HG03521 (cell line): ENCODE data around the gene COX5B.
"Not testable (repeated sequence)": the region's sequence is repeated elsewhere in the genome, so short reads cannot be mapped to it uniquely, and the experiment has no call there.

Experiments used
- ATAC-seq: cut with Tn5 transposase; IDR thresholded peaks from one replicate; pipeline ENCODE4 v1.9.1; 2021; ENCODE audit warnings: mild to moderate bottlenecking, moderate library complexity; ENCODE audit not compliant: unreplicated experiment

COX5B gene, protein sequence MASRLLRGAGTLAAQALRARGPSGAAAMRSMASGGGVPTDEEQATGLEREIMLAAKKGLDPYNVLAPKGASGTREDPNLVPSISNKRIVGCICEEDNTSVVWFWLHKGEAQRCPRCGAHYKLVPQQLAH

DNA sequence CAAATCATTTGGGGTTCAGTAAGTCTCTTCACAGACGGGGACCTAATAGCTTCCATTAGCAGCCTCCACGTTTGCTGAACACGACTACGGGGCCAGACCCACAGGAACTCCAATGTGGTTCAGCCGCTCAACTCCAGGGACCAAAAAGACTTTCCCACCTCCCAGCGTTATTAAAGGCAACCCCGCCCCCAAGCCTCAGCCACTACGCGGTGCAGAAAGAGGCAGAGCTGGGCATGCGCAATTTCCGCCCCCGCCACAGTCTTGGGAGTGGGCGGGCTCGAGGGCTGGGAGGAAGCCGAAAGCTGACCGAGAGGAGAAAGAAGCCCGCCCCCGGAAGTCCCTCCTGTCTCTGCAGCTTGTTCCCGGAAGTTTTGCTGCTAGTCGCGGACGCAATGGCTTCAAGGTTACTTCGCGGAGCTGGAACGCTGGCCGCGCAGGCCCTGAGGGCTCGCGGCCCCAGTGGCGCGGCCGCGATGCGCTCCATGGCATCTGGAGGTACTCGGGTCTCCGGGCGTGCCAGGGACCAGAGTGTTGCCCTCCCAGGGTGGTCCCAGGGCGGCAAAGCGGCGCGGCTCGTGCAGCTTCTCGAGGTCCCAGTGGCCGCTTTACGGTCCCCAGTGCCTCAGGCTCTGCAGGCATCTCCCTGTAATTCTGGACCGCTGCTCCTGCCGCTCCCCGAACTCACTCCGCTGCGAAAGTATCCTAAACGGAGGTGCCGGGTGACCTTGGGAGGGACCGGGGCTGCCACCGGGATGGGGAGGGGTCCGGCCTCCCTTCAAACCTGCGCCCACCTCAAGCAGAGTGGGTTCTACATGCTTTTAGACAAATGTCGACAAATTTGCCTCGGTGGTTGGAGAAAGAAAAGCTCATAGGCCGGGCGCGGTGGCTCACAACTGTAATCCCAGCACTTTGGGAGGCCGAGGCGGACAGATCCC, at the start of gene COX5B:
Gene COX5B (plus strand): TSS at position 368 of the 935 bp plus-strand sequence. CDS start 25 bp downstream, at position 393.
- ATAC-seq = peak; percentile 98

DNA sequence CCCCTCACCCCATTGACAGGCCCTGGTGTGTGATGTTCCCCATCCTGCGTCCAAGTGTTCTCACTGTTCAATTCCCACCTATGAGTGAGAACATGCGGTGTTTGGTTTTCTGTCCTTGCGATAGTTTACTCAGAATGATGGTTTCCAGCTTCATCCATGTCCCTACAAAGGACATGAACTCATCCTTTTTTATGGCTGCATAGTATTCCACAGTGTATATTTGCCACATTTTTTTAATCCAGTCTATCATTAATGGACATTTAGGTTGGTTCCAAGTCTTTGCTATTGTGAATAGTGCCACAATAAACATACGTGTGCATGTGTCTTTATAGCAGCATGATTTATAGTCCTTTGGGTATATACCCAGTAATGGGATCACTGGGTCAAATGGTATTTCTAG, 49.7 kb upstream of the COX5B start:
- ATAC-seq = not testable (repeated sequence)

DNA sequence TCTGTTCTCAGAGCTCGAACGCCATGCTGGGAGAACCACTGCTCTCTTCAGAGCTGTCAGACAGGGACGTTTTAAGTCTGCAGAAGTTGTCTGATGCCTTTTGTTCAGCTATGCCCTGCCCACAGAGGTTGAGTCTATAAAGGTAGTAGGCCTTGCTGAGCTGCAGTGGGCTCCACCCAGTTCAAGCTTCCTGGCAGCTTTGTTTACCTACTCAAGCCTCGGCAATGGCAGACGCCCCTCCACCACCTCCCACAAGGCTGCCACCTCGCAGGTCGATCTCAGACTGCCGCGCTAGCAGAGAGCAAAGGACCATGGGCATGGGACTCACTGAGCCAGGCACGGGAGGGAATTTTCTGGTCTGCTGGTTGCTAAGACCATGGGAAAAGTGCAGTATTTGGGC, 44.3 kb upstream of the COX5B start:
- ATAC-seq = not testable (repeated sequence)

DNA sequence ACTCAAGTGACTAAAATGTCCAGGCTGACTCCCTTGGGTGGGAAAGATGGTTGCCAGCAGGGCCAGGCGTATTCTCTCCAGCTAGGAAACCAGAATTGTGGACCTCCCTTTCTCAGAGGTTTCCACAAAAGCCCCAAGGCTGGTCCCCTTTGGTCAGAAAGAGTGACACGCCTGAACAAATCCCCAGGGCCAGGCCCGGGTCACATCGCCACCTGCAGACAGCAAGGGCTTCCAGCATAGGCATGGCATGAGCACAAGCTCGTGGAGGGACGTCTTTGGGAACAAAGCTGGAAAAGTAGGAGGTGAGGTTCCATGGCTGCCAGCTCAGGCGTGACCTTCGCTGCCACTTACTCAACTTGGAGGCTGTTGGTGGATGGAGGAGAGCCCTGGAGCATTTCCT, 40.8 kb upstream of the COX5B start:
- ATAC-seq = not testable (repeated sequence)

DNA sequence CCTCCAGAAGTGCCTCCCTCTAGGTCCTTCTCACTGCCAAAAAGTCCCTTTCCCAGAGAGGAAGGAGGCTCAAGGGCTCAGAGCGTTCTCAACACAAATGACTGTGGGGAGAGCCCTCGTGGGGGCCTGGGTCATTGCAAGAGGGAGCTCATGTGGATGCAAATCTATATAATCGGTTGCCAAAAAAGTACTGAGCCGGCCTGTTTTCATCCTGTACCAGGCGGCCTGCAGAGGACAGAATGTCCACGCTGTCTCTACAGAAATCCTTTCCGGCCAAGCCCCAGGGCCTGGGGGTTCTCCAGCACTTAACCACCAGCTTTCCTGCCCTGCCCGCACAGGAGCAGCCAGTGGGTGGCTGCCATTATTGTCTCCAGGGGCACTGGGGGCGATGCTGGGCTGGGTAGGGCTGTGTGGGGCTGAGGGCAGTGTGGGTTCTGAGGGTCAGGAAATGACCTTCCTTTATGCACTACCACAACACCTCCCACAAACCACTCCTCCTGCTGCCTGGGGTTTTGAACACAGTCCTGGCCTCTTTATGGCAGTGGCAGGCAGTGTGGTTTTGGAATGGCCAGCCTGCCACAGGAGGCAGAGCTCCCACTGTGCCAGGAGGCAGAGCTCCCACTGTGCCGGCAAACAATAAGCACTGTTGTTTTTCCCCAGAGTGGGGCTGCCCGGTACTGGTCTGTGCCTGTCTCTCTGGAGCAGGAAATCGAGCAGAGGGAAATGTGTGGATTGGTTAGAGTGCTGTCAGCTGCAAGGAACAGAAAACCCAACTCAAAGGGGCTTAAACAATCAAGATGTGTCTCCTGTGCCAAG, 40.1 kb upstream of the COX5B start:
- ATAC-seq = not testable (repeated sequence)

DNA sequence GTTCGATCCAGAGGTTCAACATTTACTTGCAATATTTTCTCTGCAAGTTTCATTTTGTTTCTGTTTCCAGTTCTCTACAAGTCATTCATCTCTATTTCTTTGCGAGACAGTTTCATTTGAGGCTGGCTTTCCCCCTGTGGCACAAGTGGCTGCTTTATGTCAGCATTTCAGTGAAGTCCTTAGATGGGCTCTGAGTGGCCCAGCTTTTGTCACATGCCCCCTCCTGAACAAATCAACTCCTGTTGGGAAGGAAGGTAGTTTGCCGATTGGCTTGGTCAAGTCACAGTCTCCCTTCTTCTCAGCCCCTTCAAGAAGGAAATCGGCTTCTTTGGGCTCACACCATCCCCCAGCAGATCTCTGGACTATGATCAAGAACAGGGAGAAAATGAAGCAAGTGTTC, 37.1 kb upstream of the COX5B start:
- ATAC-seq = not testable (repeated sequence)

DNA sequence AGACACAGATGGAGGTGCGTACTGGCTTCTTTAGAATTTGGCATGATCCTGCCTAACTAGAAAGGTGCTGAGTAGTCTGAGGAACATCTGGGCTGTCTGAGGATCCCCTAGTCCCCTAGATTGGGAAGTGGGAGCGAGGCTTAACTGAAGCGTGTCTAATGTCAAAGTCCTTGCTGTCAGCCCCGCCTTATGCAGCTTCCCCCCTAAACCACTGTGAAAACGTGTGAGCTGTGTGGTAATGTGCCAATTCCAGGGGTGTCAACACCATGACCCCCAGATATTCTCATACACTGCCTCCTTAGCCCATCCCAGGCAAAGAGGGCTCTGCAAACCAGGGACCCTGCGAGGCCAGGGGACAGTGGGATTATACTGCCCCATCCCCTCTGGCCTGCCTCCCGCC, 34.0 kb upstream of the COX5B start:
- not testable (repeated sequence) for ATAC-seq

DNA sequence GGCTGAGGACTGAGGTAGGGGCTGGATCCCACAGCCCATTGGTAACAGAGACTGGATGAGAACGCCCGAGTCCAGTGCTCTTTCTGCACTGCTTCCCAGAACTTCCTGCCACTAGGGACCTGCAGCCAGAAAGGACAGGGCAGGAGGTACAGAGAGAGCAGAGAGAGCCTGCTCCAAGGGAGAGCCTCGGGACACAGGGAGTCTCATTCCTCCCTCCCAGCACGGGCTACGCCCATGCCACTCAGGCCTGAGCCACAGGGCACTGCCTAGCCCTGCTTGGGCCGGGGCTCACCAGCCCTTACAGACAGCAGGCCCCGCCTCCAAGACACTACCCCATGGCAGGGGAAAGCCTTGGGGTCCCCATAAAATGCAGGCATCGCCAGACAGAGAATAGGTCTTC, 30.1 kb upstream of the COX5B start:
- ATAC-seq = not testable (repeated sequence)

DNA sequence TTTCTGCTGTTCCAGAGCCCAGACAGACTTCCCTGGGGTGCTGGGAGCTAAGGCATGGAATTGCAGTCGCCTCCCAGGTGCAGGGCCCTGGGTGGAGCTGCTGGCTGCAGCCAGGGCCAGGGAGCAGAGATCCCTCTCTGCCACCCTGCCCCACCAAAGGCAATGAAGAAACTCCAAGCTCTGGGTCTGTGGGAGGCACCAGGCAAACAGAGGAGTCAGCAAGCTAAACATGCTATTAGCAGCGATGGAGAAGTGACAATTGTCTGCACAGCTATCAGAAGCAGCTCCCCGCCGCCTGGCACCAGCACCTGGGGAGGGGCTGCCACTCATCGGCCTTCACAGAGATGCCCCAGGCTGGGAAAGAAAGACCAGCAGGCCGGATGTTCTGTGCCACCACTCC, 28.0 kb upstream of the COX5B start:
- ATAC-seq = no peak

DNA sequence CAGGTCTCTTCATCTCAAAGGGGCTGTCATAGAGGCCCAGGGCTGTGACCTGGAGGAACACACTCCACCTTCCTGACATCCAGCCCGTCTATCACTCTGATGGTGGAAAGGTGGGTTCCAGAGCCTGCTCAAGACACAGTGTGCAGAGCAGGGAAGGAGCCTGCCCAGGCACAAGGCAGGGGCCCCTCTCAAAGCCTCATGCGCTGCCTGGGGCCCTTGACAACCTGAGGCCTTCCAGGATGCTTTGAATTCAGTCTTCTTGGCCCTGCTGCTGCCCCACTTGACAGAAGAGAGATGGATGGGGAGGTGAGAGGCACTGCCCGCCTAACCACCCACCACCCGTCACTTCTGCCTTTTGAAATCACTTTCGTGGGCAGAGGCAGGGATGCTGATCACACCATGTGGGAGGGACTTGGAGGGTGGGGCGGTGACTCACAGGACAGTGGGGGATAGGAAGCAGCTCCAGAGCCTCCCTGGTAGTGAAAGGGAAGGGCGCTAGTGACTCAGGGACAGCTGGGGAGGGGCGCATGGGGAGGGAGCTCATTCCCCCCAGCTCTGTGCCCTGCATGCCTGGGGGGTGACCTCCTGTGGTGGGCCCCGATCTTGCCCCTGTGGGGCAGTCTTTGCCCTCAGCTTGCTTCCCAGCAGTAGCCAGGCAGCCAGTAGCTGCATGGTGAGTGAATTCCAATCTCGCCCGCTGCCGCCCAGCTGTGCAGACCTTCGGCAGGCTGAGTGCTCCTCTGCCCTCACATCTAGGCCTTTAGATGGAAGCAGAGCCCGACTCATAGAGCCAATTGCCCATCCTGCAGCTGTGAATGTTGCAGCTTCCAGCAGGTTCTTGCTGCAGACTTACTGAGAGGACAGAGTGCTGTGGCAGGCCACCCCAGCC, 26.7 kb upstream of the COX5B start:
- not testable (repeated sequence) for ATAC-seq

DNA sequence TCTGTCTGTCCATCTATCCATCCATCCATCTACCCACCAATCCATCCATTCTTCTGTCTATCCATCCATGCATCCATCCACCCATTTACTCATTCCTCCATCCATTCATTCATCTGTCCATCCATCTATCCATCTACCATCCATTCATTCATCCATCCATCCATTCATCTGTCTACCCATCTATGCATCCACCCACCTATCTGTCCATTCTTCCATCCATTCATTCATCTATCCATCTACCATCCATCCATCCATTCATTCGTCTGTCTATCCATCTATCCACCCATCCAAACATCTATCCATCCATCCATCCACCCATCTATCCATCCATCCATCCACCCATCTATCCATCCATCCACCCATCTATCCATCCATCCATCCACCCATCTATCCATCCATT, 25.4 kb upstream of the COX5B start:
- ATAC-seq = not testable (repeated sequence)

DNA sequence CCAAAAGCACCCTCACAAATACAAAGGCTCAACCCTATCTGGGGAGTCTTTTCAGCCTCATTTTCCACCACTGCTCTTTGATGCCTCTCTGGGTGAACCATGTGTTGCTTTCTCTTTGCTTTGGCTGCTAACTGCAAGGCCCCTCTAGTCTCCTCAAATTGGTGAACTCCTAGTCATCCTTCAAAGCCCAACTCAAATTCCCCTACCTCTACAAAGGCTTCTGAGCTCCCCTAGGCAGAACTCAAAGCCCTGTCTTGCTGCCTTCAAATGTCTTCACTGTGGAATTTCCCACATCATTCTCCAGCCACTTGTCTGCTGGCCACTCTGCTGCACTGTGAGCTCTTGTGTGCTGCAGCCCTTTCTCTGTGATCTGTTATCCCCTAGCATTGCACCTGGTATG, 22.9 kb upstream of the COX5B start:
- ATAC-seq = not testable (repeated sequence)

DNA sequence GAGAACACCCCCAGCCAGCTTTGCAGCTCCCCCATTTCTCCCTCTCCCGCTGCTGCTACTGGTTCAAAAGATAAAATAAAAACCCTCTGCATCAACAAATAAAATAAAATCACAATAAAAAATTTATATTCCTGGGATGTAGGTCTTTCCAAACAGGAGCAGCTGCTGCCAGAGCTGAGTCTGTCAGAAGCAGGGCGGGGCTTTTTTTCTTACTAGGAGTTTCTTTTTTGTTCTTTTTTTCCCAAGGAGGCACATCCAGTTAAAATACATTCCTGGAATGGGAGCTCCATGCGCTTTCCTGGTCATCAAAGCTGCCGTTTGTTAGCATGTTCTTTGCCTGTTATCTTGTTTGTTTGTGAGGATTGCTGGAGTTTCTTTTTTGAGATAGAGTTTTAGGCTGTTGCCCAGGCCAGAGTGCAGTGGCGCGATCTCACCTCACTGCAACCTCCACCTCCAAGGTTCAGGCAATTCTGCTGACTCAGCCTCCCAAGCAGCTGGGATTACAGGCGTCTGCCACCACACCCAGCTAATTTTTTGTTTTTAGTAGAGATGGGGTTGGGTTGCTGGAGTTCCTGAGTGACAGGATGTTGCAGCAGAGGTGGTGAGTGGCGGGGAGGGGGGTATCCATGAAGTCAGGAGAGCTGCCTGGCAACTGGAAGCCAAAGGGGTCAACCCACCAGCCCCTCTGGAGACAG, 20.4 kb upstream of the COX5B start:
- ATAC-seq = not testable (repeated sequence)

DNA sequence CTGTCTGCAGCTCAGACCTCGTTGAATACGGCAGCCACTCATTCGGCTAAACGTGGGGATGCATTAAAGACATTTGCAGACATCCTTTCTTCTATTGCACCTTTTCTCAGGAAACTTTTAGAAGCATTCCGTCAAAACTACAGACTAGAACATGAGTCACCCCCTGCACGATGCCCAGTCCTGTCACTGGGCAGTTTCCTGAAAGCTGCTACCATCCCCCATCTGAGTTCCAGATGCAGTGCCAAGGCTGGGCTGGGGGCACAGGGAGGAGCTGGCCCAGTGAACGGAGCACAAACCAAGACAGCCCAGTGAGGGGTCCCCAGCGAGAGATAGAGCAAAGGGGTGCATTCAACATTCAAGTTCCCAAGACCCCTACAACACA, 19.8 kb upstream of the COX5B start:
- ATAC-seq = not testable (repeated sequence)

DNA sequence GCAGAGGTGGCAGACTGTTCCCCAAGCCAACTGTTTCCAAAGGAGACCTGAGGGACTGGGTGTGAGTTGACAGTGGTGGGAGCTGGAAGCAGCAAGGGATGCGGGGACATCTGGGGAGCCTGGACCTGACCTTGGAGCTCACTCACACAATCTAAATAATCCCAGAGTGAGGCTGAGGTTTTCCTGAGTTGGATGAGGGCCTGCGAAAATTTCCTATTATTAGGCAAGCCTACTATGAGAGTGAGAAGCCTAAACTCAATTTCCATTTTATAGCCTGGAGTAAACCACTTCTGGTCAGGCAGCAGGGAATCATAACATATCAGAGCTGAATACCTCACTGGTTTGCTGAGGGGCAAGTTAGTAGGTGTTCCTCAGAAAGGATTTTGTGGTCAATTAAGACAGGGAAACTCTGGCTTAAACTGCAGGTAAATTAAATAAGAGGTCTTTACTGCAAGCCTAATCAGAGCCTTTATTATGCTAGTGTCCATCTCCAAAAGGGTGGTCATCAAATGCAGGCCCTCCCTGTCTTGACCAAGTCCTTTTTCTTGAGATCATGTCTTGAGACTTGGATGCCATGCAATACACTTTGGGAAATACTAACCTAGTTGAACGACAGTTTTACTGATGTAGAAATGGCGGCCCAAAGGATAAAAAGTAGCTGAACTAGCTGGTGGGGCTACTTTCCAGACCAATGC, 1.7 kb upstream of the COX5B start:
- ATAC-seq = no peak

DNA sequence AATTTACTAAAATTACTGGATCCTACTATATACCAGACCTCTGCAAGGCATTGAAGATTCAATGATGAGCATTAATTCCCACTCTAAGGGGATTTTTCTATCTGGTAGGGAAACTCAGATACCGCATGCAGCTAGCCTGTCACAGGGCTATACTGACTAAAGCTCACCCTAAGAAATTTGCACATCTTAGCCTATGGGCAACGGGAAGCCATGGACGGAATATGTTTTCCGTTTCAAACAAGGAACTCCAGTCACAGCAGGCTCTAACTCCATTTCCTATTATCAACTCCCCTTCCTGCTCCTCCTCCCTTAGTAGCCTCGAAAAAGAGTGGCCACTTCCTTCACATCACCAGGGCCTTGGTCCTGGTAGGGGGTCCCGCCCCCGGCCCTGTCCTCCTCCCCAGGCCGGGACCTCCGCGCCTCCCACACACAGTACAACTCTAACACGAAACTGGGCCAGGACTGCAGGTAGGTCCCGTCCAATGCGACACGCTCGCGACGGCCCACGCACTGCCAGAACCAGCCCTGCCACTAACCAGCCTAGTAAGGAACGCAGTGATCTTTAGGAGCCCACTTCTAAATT, 659 bp upstream of the COX5B start:
- peak; percentile 23 for ATAC-seq

DNA sequence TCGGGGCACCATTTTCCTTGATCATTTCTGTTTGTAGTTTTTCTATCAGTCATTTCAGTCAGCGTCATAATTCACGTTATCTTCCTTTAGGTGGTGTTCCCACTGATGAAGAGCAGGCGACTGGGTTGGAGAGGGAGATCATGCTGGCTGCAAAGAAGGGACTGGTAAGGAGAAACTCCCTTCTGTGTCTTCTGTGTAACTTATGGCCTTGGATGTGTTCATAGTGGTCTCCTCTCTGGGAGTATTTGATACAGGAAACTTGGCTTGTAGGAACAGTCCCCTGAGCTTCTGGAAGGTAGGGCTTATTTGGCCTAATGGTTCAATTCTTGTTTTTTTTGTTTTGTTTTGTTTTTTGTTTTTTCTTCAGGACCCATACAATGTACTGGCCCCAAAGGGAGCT, 1.1 kb downstream of the COX5B start:
- ATAC-seq = no peak

DNA sequence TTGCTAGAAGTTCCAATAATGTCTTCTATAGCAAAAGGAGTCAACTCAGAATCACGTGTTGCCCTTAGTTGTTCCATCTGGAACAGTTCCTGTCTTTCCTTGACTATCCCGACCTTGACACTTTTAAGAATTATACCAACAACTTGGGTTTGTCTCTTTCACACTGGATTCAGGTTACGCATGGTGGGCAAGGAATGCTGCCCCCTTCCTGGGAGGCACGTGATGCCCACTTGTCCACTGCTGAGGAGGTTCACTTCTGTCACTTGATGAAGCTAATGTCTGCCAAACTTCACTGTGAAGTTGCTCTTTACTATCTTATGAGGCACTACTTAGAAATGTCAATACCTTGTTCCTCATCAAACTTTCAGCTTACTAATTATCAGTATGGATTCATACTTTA, 5.3 kb downstream of the COX5B start:
- ATAC-seq = no peak

DNA sequence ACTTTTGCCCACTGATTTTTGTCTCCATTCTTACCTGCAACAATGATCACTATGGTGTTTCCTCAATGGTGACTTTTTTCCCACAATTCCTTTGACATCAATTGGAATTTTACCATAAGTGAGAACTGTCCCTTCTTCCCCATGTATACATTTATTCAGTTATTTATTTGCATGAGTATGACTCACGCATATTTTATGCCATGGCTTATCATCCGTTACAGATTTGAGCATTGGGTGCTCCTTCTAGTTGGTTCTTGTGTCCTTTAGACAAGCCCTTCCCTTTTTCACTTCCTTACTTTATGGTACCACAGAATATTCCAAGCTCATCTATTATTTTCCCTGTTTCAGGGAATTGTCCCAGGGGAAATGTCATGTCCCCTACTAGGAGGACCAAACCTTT, 7.6 kb downstream of the COX5B start:
- no peak for ATAC-seq
